Measurements from ENCODE around the gene RNF14. TPM values are rescaled to one million over a fixed set of nuclear protein-coding genes. Genes with fewer than 3 reads are reported as not detected.

The RNF14 gene
- polyA plus RNA-seq, 3 donors = 54.4 to 64.2 (median 55.8) TPM

GRCh38 chr5:142006363-142007236 lies 37.7 kb downstream of the RNF14 start:
- DNase-seq (ENCODE audit: extremely low read depth in 1 of 11, low read depth in 9 of 11, low spot score in 4 of 11) = no peak

- DNase-seq (ENCODE audit: extremely low read depth in 1 of 11, low read depth in 9 of 11, low spot score in 4 of 11) = no peak
Measured at GRCh38 chr5:142007237-142007544, 38.3 kb downstream of the RNF14 start.

GRCh38 chr5:142008813-142009212 lies 39.9 kb downstream of the RNF14 start:
- DNase-seq (ENCODE audit: extremely low read depth in 1 of 11, low read depth in 9 of 11, low spot score in 4 of 11) = no peak

GRCh38 chr5:142009886-142010285 lies 41.0 kb downstream of the RNF14 start:
- no peak for DNase-seq (ENCODE audit: extremely low read depth in 1 of 11, low read depth in 9 of 11, low spot score in 4 of 11)

GRCh38 chr5:142011572-142012185 lies 42.8 kb downstream of the RNF14 start:
- no peak for DNase-seq (ENCODE audit: extremely low read depth in 1 of 11, low read depth in 9 of 11, low spot score in 4 of 11)

- DNase-seq (ENCODE audit: extremely low read depth in 1 of 11, low read depth in 9 of 11, low spot score in 4 of 11) = peak in 2 of 11 donors; percentile 11 to 16
Measured at GRCh38 chr5:142012186-142012785, 43.4 kb downstream of the RNF14 start.

GRCh38 chr5:142012792-142013388 lies 44.0 kb downstream of the RNF14 start, which contains the start of gene GNPDA1:
TSS of gene GNPDA1 (minus strand) at chr5:142013027. CDS start at chr5:142012035, 992 bp downstream.
- peak in 10 of 11 donors; percentile 36 to 75 (median 62) for DNase-seq (ENCODE audit: extremely low read depth in 1 of 11, low read depth in 9 of 11, low spot score in 4 of 11)

- no peak for DNase-seq (ENCODE audit: extremely low read depth in 1 of 11, low read depth in 9 of 11, low spot score in 4 of 11)
Measured at GRCh38 chr5:142013734-142014521, 45.0 kb downstream of the RNF14 start.

- peak in 4 of 11 donors; percentile 26 to 51 (median 49) for DNase-seq (ENCODE audit: extremely low read depth in 1 of 11, low read depth in 9 of 11, low spot score in 4 of 11)
Measured at GRCh38 chr5:142014911-142015584, 46.1 kb downstream of the RNF14 start.

- DNase-seq (ENCODE audit: extremely low read depth in 1 of 11, low read depth in 9 of 11, low spot score in 4 of 11) = no peak
Measured at GRCh38 chr5:142015781-142016533, 47.1 kb downstream of the RNF14 start.

GRCh38 chr5:142016556-142016955 lies 47.7 kb downstream of the RNF14 start:
- no peak for DNase-seq (ENCODE audit: extremely low read depth in 1 of 11, low read depth in 9 of 11, low spot score in 4 of 11)

- DNase-seq (ENCODE audit: extremely low read depth in 1 of 11, low read depth in 9 of 11, low spot score in 4 of 11) = no peak
Measured at GRCh38 chr5:142017832-142018427, 49.0 kb downstream of the RNF14 start.

GRCh38 chr5:142020122-142020659 lies 51.3 kb downstream of the RNF14 start:
- no peak for DNase-seq (ENCODE audit: extremely low read depth in 1 of 11, low read depth in 9 of 11, low spot score in 4 of 11)

GRCh38 chr5:142023836-142024235 lies 54.9 kb downstream of the RNF14 start:
- DNase-seq (ENCODE audit: extremely low read depth in 1 of 11, low read depth in 9 of 11, low spot score in 4 of 11) = no peak

GRCh38 chr5:142024771-142025304 lies 55.9 kb downstream of the RNF14 start:
- DNase-seq (ENCODE audit: extremely low read depth in 1 of 11, low read depth in 9 of 11, low spot score in 4 of 11) = peak; percentile 65 to 84 (median 79)

GRCh38 chr5:142025637-142026036 lies 56.7 kb downstream of the RNF14 start:
- DNase-seq (ENCODE audit: extremely low read depth in 1 of 11, low read depth in 9 of 11, low spot score in 4 of 11) = no peak

- no peak for DNase-seq (ENCODE audit: extremely low read depth in 1 of 11, low read depth in 9 of 11, low spot score in 4 of 11)
Measured at GRCh38 chr5:142032150-142032549, 63.2 kb downstream of the RNF14 start.
